H9 (cell line): ENCODE measurements around the gene BRINP2. TPM values are rescaled to one million over a fixed set of nuclear protein-coding genes. Genes with fewer than 3 reads are reported as not detected.

Experiments used
- DNase-seq: peaks from one replicate; pipeline ENCODE4 v3.0.0-alpha.2; 2017
- H2AFZ ChIP-seq: one replicate; pipeline ENCODE4 v1.6.1; 2013; ENCODE audit warnings: mild to moderate bottlenecking, low read length, control low read depth, moderate library complexity
- H2AK5ac ChIP-seq: 2 replicates; pipeline ENCODE4 v1.6.1; 2013; ENCODE audit warnings: low read length, control low read depth, mixed read lengths; ENCODE audit not compliant: insufficient read length
- H2BK120ac ChIP-seq: one replicate; pipeline ENCODE4 v1.6.1; 2013; ENCODE audit warnings: low read depth, mild to moderate bottlenecking, low read length, control low read depth, inconsistent platforms; ENCODE audit not compliant: poor library complexity, severe bottlenecking
- H2BK12ac ChIP-seq: 2 replicates; pipeline ENCODE4 v1.6.1; 2013; ENCODE audit warnings: low read length, control low read depth, mixed read lengths, low read depth; ENCODE audit not compliant: insufficient read length
- H2BK15ac ChIP-seq: 2 replicates; pipeline ENCODE4 v1.6.1; 2013; ENCODE audit warnings: low read depth, low read length, control low read depth
- H2BK20ac ChIP-seq: one replicate; pipeline ENCODE4 v1.6.1; 2013; ENCODE audit warnings: low read depth, mild to moderate bottlenecking, low read length, control low read depth, inconsistent platforms; ENCODE audit not compliant: poor library complexity, severe bottlenecking
- H2BK5ac ChIP-seq: 2 replicates; pipeline ENCODE4 v1.6.1; 2013; ENCODE audit warnings: low read length, control low read depth, mixed read lengths; ENCODE audit not compliant: insufficient read length
- H3K14ac ChIP-seq: 2 replicates; pipeline ENCODE4 v1.6.1; 2013; ENCODE audit warnings: low read length, control low read depth; ENCODE audit not compliant: insufficient read depth
- H3K18ac ChIP-seq: 2 replicates; pipeline ENCODE4 v1.6.1; 2013; ENCODE audit warnings: low read depth, mild to moderate bottlenecking, mixed read lengths, low read length, control low read depth; ENCODE audit not compliant: insufficient read length
- H3K23ac ChIP-seq: 2 replicates; pipeline ENCODE4 v1.6.1; 2013; ENCODE audit warnings: low read length, control low read depth, mixed read lengths, low read depth; ENCODE audit not compliant: insufficient read length
- H3K23me2 ChIP-seq: 2 replicates; pipeline ENCODE4 v1.6.1; 2013; ENCODE audit warnings: low read depth, mild to moderate bottlenecking, mixed read lengths, low read length, control low read depth; ENCODE audit not compliant: insufficient read length, poor library complexity, severe bottlenecking
- H3K27ac ChIP-seq: 2 replicates; pipeline ENCODE4 v1.5.1; 2013; ENCODE audit warnings: low read length, control low read depth, mixed read lengths, low read depth; ENCODE audit not compliant: insufficient read length
- H3K27me3 ChIP-seq: 2 replicates; pipeline ENCODE4 v1.6.1; 2013; ENCODE audit warnings: low read length, control low read depth, inconsistent platforms; ENCODE audit not compliant: insufficient read depth
- H3K4ac ChIP-seq: 2 replicates; pipeline ENCODE4 v1.6.1; 2013; ENCODE audit warnings: low read depth, mild to moderate bottlenecking, control low read depth, inconsistent platforms, low read length, moderate library complexity
- H3K4me1 ChIP-seq: 2 replicates; pipeline ENCODE4 v1.6.1; 2013; ENCODE audit warnings: low read length, control low read depth, inconsistent platforms; ENCODE audit not compliant: insufficient read depth
- H3K4me2 ChIP-seq: 2 replicates; pipeline ENCODE4 v1.6.1; 2013; ENCODE audit warnings: low read length, control low read depth, mixed read lengths; ENCODE audit not compliant: insufficient read length, insufficient read depth
- H3K56ac ChIP-seq: 2 replicates; pipeline ENCODE4 v1.6.1; 2013; ENCODE audit warnings: low read depth, mild to moderate bottlenecking, mixed read lengths, low read length, control low read depth; ENCODE audit not compliant: insufficient read length
- H3K79me1 ChIP-seq: 2 replicates; pipeline ENCODE4 v1.6.1; 2013; ENCODE audit warnings: low read depth, mild to moderate bottlenecking, moderate library complexity, low read length, control low read depth, inconsistent platforms; ENCODE audit not compliant: insufficient read depth, poor library complexity, severe bottlenecking
- H3K79me2 ChIP-seq: 2 replicates; pipeline ENCODE4 v1.6.1; 2013; ENCODE audit warnings: low read length, control low read depth, inconsistent platforms; ENCODE audit not compliant: insufficient read depth
- H3K9ac ChIP-seq: 2 replicates; pipeline ENCODE4 v1.6.1; 2013; ENCODE audit warnings: low read length, control low read depth, mixed read lengths; ENCODE audit not compliant: insufficient read length; ENCODE audit errors: extremely low read depth
- H3K9me3 ChIP-seq: one replicate; pipeline ENCODE4 v1.6.1; 2013; ENCODE audit warnings: low read depth, low read length, inconsistent platforms; ENCODE audit not compliant: control insufficient read depth
- H3T11ph ChIP-seq: one replicate; pipeline ENCODE4 v1.6.1; 2013; ENCODE audit warnings: mild to moderate bottlenecking, low read length, control low read depth, inconsistent platforms
- H4K20me1 ChIP-seq: one replicate; pipeline ENCODE4 v1.6.1; 2013; ENCODE audit not compliant: control insufficient read depth, insufficient read length, insufficient read depth
- H4K5ac ChIP-seq: 2 replicates; pipeline ENCODE4 v1.6.1; 2013; ENCODE audit warnings: low read depth, mild to moderate bottlenecking, mixed read lengths, low read length, control low read depth; ENCODE audit not compliant: insufficient read length
- H4K8ac ChIP-seq: replicated peaks from 2 replicates; pipeline ENCODE4 v1.6.1; 2013; ENCODE audit warnings: low read length, control low read depth, mixed read lengths, low read depth; ENCODE audit not compliant: insufficient read length
- H4K91ac ChIP-seq: 2 replicates; pipeline ENCODE4 v1.6.1; 2013; ENCODE audit warnings: low read depth, mild to moderate bottlenecking, moderate library complexity, mixed read lengths, low read length, control low read depth; ENCODE audit not compliant: insufficient read length
- H3K27ac Mint-ChIP-seq, 3 experiments: 2 replicates in 2 of 3; 3 replicates in 1 of 3; pipeline ENCODE4 v1.8.0; 2020 to 2021; ENCODE audit warnings: mixed read lengths in 3 of 3, mild to moderate bottlenecking in 1 of 3, moderate library complexity in 1 of 3
- H3K27me3 Mint-ChIP-seq: 2 replicates; pipeline ENCODE4 v1.8.0; 2021; ENCODE audit warnings: low read depth, mild to moderate bottlenecking, moderate library complexity, mixed read lengths
- H3K36me3 Mint-ChIP-seq, 3 experiments: 2 replicates in 2 of 3; 3 replicates in 1 of 3; pipeline ENCODE4 v1.8.0; 2020 to 2021; ENCODE audit warnings: low read depth in 3 of 3, mixed read lengths in 3 of 3; ENCODE audit not compliant: insufficient read depth in 1 of 3
- H3K4me1 Mint-ChIP-seq, 2 experiments: 2 replicates each; pipeline ENCODE4 v1.8.0; 2020; ENCODE audit warnings: mixed read lengths in 2 of 2
- H3K4me3 Mint-ChIP-seq, 2 experiments: 2 replicates in 1 of 2; 3 replicates in 1 of 2; pipeline ENCODE4 v1.8.0; 2020 to 2021; ENCODE audit warnings: mild to moderate bottlenecking in 2 of 2, mixed read lengths in 2 of 2, moderate library complexity in 1 of 2
- H3K9me3 Mint-ChIP-seq, 2 experiments: 2 replicates in 1 of 2; 3 replicates in 1 of 2; pipeline ENCODE4 v1.8.0; 2020; ENCODE audit warnings: mild to moderate bottlenecking in 2 of 2, mixed read lengths in 2 of 2, moderate library complexity in 1 of 2
- CTCF ChIP-seq: fragments of 200-600 bp; sonication (generic); conservative IDR thresholded peaks from 3 replicates; pipeline ENCODE4 v1.8.0; 2021; ENCODE audit warnings: antibody characterized with exemption, mild to moderate bottlenecking
- WGBS: extraction: QIAGEN DNeasy Blood & Tissue Kit; methylation state at CpG from one replicate; pipeline ENCODE4 v1.1.7; 2013; ENCODE audit warnings: missing lambda C conversion rate, low lambda C conversion rate, mixed read lengths; ENCODE audit not compliant: insufficient read length; ENCODE audit errors: extremely low coverage; 5-methylcytosine and 5-hydroxymethylcytosine counted together
- total RNA-seq: library from RNA; stranded (reverse); gene quantifications from 2 replicates; pipeline ENCODE4 v1.2.1, GENCODE V29; 2021

BRINP2 gene
- total RNA-seq, 1 experiment from 2014 or later = not detected

GRCh38 chr1:177230228-177231016, 59.7 kb downstream of the BRINP2 start:
- WGBS = no CpG with 5 or more reads among the region's 4 CpGs
- no peak overlapping the region for H3K4me2 ChIP-seq
- H3K27ac Mint-ChIP-seq = no peak overlapping the region; a peak in 1 of 7 replicates

More at GRCh38 chr1:177230228-177231016, 59.7 kb downstream of the BRINP2 start:
- no peak overlapping the region for H3K9ac ChIP-seq
- no peaks in the 10 kb centered on the region for H3K79me2 ChIP-seq
- no peaks in the 10 kb centered on the region; the same call in 1 of the 2 replicates for H3K27me3 ChIP-seq
- H2BK12ac ChIP-seq = no peak overlapping the region
- no peak overlapping the region for H2BK15ac ChIP-seq
- no peak for TF ChIP-seq CTCF
- Mint-ChIP-seq H3K27me3 (peaks cover 8% of the 10 kb centered on the region; the same call in 1 of the 2 replicates), H3K36me3 (no peaks in the 10 kb centered on the region), H3K4me1 (peaks cover 5 to 7% of the 10 kb centered on the region in 2 experiments), H3K9me3 (no peaks in the 10 kb centered on the region), H3K4me3 (no peak overlapping the region)
- H3K14ac ChIP-seq = no peak overlapping the region
- H3K9me3 ChIP-seq = no peaks in the 10 kb centered on the region
- no peak overlapping the region for H3K27ac ChIP-seq
- H3K4ac ChIP-seq = no peak overlapping the region
- no peak overlapping the region for H3K23ac ChIP-seq
- H3K79me1 ChIP-seq = no peaks in the 10 kb centered on the region
- H4K5ac ChIP-seq = no peak overlapping the region
- H3K4me1 ChIP-seq = no peaks in the 10 kb centered on the region
- no peaks in the 10 kb centered on the region for H4K20me1 ChIP-seq
- H3K23me2 ChIP-seq = no peaks in the 10 kb centered on the region
- no peak overlapping the region for H3K56ac ChIP-seq
- H3T11ph ChIP-seq = no peak overlapping the region
- H2BK20ac ChIP-seq = no peak overlapping the region
- no peak overlapping the region for H2BK120ac ChIP-seq
- H2AK5ac ChIP-seq = no peak overlapping the region
- no peak overlapping the region for H2AFZ ChIP-seq
- H4K91ac ChIP-seq = no peak overlapping the region
- no peak overlapping the region for H2BK5ac ChIP-seq
- H3K18ac ChIP-seq = no peak overlapping the region
- H4K8ac ChIP-seq = no peak overlapping the region
- DNase-seq = no peak
